Aorta (tissue), 5 donors: ENCODE results near the gene CFHR5. TPM values are rescaled to one million over a fixed set of nuclear protein-coding genes. Genes with fewer than 3 reads are reported as not detected.
"Not testable (repeated sequence)": the region's sequence is repeated elsewhere in the genome, so short reads cannot be mapped to it uniquely, and the experiment has no call there.

Experiments used
- ATAC-seq: fragments of 200-7000 bp; cut with Tn5 transposase; one replicate; pipeline ENCODE4 v1.9.1; 2022; ENCODE audit warnings: moderate library complexity; ENCODE audit not compliant: low FRiP score
- DNase-seq, 2 donors: peaks; one replicate each; pipeline ENCODE4 v3.0.0-alpha.2; 2020
- H3K27ac ChIP-seq, 2 donors: one replicate each; pipeline ENCODE4 v1.5.1; 2013; ENCODE audit warnings: low read length in 2 of 2, mild to moderate bottlenecking in 2 of 2, moderate library complexity in 2 of 2, control low read depth in 1 of 2, inconsistent platforms in 1 of 2, low read depth in 1 of 2
- H3K27me3 ChIP-seq, 2 donors: one replicate each; pipeline ENCODE4 v1.6.1; 2013; ENCODE audit warnings: control low read depth in 1 of 2, low read length in 1 of 2, mild to moderate bottlenecking in 1 of 2, moderate library complexity in 1 of 2; ENCODE audit not compliant: insufficient read depth in 2 of 2, control insufficient read depth in 1 of 2
- H3K36me3 ChIP-seq, 2 donors: one replicate each; pipeline ENCODE4 v1.6.1; 2013; ENCODE audit warnings: control low read depth in 1 of 2, low read length in 1 of 2, mild to moderate bottlenecking in 1 of 2; ENCODE audit not compliant: insufficient read depth in 2 of 2, control insufficient read depth in 1 of 2
- H3K4me1 ChIP-seq, 2 donors: one replicate each; pipeline ENCODE4 v1.6.1; 2013; ENCODE audit warnings: low read length in 2 of 2, control low read depth in 1 of 2, mild to moderate bottlenecking in 1 of 2, moderate library complexity in 1 of 2; ENCODE audit not compliant: insufficient read depth in 2 of 2, control insufficient read depth in 1 of 2
- H3K4me3 ChIP-seq, 2 donors: one replicate each; pipeline ENCODE4 v1.5.1; 2013; ENCODE audit warnings: low read length in 2 of 2, control low read depth in 1 of 2, mild to moderate bottlenecking in 1 of 2
- H3K9me3 ChIP-seq: one replicate; pipeline ENCODE4 v1.6.1; 2013; ENCODE audit warnings: mild to moderate bottlenecking, low read length; ENCODE audit not compliant: control insufficient read depth
- WGBS, 2 donors: extraction: QIAGEN DNeasy Blood & Tissue Kit; methylation state at CpG; one replicate each; pipeline ENCODE4 v1.1.7; 2013; 5-methylcytosine and 5-hydroxymethylcytosine counted together
- intact Hi-C, 2 donors: fragments of 100-400 bp; cut with DNase I; formaldehyde crosslinking; loops; one replicate each; pipeline versions ENCODE4 v1.14.2 to v1.15.0; 2022
- polyA plus RNA-seq, 2 donors: library from polyadenylated mRNA; stranded (reverse); fragments of 200-250 nt; gene quantifications; one replicate each; pipeline ENCODE4 v1.2.3, GENCODE V29; 2013
- total RNA-seq, 2 donors: library from RNA; stranded (reverse); fragmentation: NEBNext Ultra II Directional; extraction: Animal tissue kit (Norgen Biotek cat#: 25700); gene quantifications; one replicate each; pipeline ENCODE4 v1.2.1, GENCODE V29; 2021
- donor health status: healthy with polysubstance abuse.
- donor health status: Bipolar disorder and iron deficiency.
- donor health status: DM: no; HTN: no; CAD: no.
- donor health status: DM: no; HTN: no; CAD: no.
- donor health status: DM: yes; HTN: yes; CAD: no.

Gene CFHR5
- total and polyA plus RNA-seq, 4 donors: not detected

GRCh38 chr1:197034631-197035339 is 57.4 kb downstream of the CFHR5 start:
- H3K27ac ChIP-seq, H3K27me3 ChIP-seq, H3K4me3 ChIP-seq, H3K36me3 ChIP-seq, ATAC-seq, intact Hi-C loops, H3K9me3 ChIP-seq, H3K4me1 ChIP-seq, DNase-seq: not testable (repeated sequence)
- 69 to 77% methylated on average over 6 of the region's 6 CpGs for WGBS, 2 donors

GRCh38 chr1:197036861-197037260 is 59.5 kb downstream of the CFHR5 start:
- WGBS, 2 donors: 94 to 95% methylated on average over 3 of the region's 3 CpGs
- Histone ChIP-seq H3K4me3 (no peak overlapping the region), H3K4me1 (no peaks in the 10 kb centered on the region), H3K36me3 (no peaks in the 10 kb centered on the region), H3K9me3 (no peaks in the 10 kb centered on the region), H3K27me3 (no peaks in the 10 kb centered on the region), H3K27ac (no peak overlapping the region)
- ATAC-seq: no peak
- DNase-seq: no peak
- intact Hi-C loops: no loop called here

DNA sequence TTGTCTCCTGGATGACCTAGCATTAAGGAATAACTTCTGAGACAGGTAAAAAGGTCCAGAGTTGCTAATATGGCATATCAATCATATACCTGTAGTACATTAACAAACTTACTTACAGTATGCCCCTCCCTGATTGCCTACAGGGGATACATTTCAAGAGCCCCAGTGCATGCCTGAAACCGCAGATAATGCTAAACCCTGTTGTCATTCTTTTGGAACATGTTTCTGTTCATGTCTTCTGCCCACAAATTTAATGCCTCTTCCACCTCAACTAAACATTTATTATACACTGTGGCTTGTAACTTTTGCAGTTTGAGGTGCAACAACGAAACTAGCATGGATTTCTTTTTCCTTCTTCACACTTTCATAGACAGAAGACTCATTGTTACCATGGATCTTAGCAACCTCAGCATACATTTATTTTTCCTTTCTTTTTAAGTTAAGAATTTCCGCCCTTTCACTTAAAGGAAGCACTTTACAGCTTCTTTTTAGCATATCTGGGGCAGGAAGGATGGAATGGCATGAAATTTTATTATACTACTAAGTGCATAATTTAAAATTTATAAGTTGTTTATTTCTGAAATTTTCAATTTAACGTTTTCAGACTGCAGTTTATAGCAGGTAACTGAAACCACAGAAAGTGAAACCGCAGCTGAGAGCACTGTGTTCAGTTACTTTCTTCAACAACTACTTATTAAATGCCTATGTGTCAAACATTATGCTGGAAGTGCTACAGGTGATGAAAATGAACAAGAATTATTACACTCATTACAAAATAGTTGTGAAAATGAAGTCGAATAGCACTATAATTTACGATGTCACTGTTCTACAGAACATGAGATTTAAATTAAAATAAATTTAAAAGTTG is 64.4 kb downstream of the CFHR5 start:
- ATAC-seq: no peak
- Histone ChIP-seq H3K9me3 (no peaks in the 10 kb centered on the region), H3K36me3 (no peaks in the 10 kb centered on the region), H3K4me1 (no peaks in the 10 kb centered on the region), H3K27me3 (no peaks in the 10 kb centered on the region), H3K27ac (no peak overlapping the region), H3K4me3 (no peak overlapping the region)
- DNase-seq: no peak
- intact Hi-C loops: no loop called here
- WGBS, 2 donors: 68 to 76% methylated on average over 7 of the region's 7 CpGs

GRCh38 chr1:197042676-197043341 is 65.5 kb downstream of the CFHR5 start:
- Histone ChIP-seq H3K4me1 (no peaks in the 10 kb centered on the region), H3K27me3 (no peaks in the 10 kb centered on the region), H3K4me3 (no peak overlapping the region), H3K27ac (no peak overlapping the region), H3K9me3 (no peaks in the 10 kb centered on the region), H3K36me3 (no peaks in the 10 kb centered on the region)
- intact Hi-C loops: no loop called here
- ATAC-seq: no peak
- no peak for DNase-seq
- 61 to 69% methylated on average over 2 to 4 of the region's 4 CpGs for WGBS, 2 donors

GRCh38 chr1:197049100-197049499 is 71.7 kb downstream of the CFHR5 start:
- intact Hi-C loops: no loop called here

More at GRCh38 chr1:197049100-197049499, 71.7 kb downstream of the CFHR5 start:
- H3K9me3 ChIP-seq: no peaks in the 10 kb centered on the region
- no peak overlapping the region for H3K4me3 ChIP-seq
- no peak overlapping the region for H3K27ac ChIP-seq
- no peaks in the 10 kb centered on the region for H3K27me3 ChIP-seq
- DNase-seq (no peak), ATAC-seq (no peak)
- no peaks in the 10 kb centered on the region for H3K36me3 ChIP-seq
- no peaks in the 10 kb centered on the region for H3K4me1 ChIP-seq

Other genes with a start within 250 kb of the CFHR5 start
- gene CFHR3, start 202.7 kb upstream of the CFHR5 start, total RNA-seq: 1 to 10 TPM in 1 of 2 donors, under 1 TPM in 1; 0.66 to 1.2 TPM
- gene CFHR3, start 202.7 kb upstream of the CFHR5 start, polyA plus RNA-seq: 1 to 10 TPM in 1 of 2 donors, not detected in 1; 1.6 TPM
- 1 to 10 TPM; 1.7 to 1.9 TPM for gene CFHR1, start 157.8 kb upstream of the CFHR5 start, total RNA-seq
- gene CFHR1, start 157.8 kb upstream of the CFHR5 start, polyA plus RNA-seq: 1 to 10 TPM in 1 of 2 donors, under 1 TPM in 1; 0.10 to 1.8 TPM
- not detected for gene CFHR4, start 89.5 kb upstream of the CFHR5 start, total RNA-seq
- not detected for gene CFHR4, start 89.5 kb upstream of the CFHR5 start, polyA plus RNA-seq
- not detected for gene CFHR2, start 33.8 kb upstream of the CFHR5 start, total RNA-seq
- gene CFHR2, start 33.8 kb upstream of the CFHR5 start, polyA plus RNA-seq: not detected
- not detected for gene F13B, start 89.7 kb downstream of the CFHR5 start, total RNA-seq
- not detected for gene F13B, start 89.7 kb downstream of the CFHR5 start, polyA plus RNA-seq
- 1 to 10 TPM in 1 of 2 donors, under 1 TPM in 1; 0.42 to 1.6 TPM for gene ASPM, start 169.1 kb downstream of the CFHR5 start, total RNA-seq
- under 1 TPM; 0.15 to 0.25 TPM for gene ASPM, start 169.1 kb downstream of the CFHR5 start, polyA plus RNA-seq
- 10 to 100 TPM; 16.3 to 17.4 TPM for gene ZBTB41, start 223.7 kb downstream of the CFHR5 start, total RNA-seq
- 1 to 10 TPM; 4.6 to 5.8 TPM for gene ZBTB41, start 223.7 kb downstream of the CFHR5 start, polyA plus RNA-seq